Measurements from ENCODE around the gene RNLS. TPM values are rescaled to one million over a fixed set of nuclear protein-coding genes. Genes with fewer than 3 reads are reported as not detected.

RNLS gene
- polyA plus RNA-seq, 3 donors = 3.3 to 3.9 (median 3.7) TPM

GRCh38 chr10:88236121-88236743, 346.9 kb downstream of the RNLS start:
- DNase-seq = no peak
- H3K9me3 Mint-ChIP-seq = peaks cover 0 to 2% (median 0%) of the 10 kb centered on the region in 7 donors
- Histone ChIP-seq H3K79me2 (ENCODE audit: insufficient read depth, low read length) (no peaks in the 10 kb centered on the region), H3K4me2 (replicated peaks; ENCODE audit: extremely low read depth, low read length, poor library complexity, severe bottlenecking) (no peak overlapping the region), H3K9me3 (replicated peaks in 1 of 2; ENCODE audit: control insufficient read depth in 1 of 2, insufficient read depth in 1 of 2, low read length in 2 of 2) (no peaks in the 10 kb centered on the region), H3K27me3 (ENCODE audit: control insufficient read depth in 2 of 2, insufficient read depth in 2 of 2, low read length in 2 of 2) (no peaks in the 10 kb centered on the region), H3K36me3 (replicated peaks in 1 of 2; ENCODE audit: control insufficient read depth in 1 of 2, insufficient read depth in 2 of 2, low read length in 2 of 2) (no peaks in the 10 kb centered on the region), H3K4me1 (ENCODE audit: control insufficient read depth in 1 of 2, insufficient read depth in 2 of 2, low read length in 2 of 2) (no peaks in the 10 kb centered on the region), H3K4me3 (replicated peaks in 1 of 3; ENCODE audit: low read depth in 2 of 3, low read length in 3 of 3) (no peak overlapping the region), H3K9ac (ENCODE audit: insufficient read depth, low read length, poor library complexity, severe bottlenecking) (no peak overlapping the region), H2AFZ (ENCODE audit: insufficient read depth, low read depth, low read length, poor library complexity, severe bottlenecking) (no peak overlapping the region), H3K27ac (ENCODE audit: low read depth in 1 of 2, low read length in 2 of 2) (no peak overlapping the region), H4K20me1 (ENCODE audit: insufficient read depth, low read length) (no peaks in the 10 kb centered on the region)
- H3K4me1 Mint-ChIP-seq = peaks cover 7% of the 10 kb centered on the region
- no peaks in the 10 kb centered on the region for H3K36me3 Mint-ChIP-seq
- no CpG with 5 or more reads among the region's 2 CpGs for WGBS (ENCODE audit: insufficient coverage)
- H3K27ac Mint-ChIP-seq = no peak overlapping the region
- H3K4me3 Mint-ChIP-seq = no peak overlapping the region
- H3K27me3 Mint-ChIP-seq (ENCODE audit: low read depth in 3 of 3) = peaks cover 0 to 7% (median 3%) of the 10 kb centered on the region in 3 donors
- TF ChIP-seq, protein P1, sequence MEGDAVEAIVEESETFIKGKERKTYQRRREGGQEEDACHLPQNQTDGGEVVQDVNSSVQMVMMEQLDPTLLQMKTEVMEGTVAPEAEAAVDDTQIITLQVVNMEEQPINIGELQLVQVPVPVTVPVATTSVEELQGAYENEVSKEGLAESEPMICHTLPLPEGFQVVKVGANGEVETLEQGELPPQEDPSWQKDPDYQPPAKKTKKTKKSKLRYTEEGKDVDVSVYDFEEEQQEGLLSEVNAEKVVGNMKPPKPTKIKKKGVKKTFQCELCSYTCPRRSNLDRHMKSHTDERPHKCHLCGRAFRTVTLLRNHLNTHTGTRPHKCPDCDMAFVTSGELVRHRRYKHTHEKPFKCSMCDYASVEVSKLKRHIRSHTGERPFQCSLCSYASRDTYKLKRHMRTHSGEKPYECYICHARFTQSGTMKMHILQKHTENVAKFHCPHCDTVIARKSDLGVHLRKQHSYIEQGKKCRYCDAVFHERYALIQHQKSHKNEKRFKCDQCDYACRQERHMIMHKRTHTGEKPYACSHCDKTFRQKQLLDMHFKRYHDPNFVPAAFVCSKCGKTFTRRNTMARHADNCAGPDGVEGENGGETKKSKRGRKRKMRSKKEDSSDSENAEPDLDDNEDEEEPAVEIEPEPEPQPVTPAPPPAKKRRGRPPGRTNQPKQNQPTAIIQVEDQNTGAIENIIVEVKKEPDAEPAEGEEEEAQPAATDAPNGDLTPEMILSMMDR (IDR thresholded peaks at IDR 0.05) = no peak
- intact Hi-C loops (cut with micrococcal nuclease) = no loop called here

DNA sequence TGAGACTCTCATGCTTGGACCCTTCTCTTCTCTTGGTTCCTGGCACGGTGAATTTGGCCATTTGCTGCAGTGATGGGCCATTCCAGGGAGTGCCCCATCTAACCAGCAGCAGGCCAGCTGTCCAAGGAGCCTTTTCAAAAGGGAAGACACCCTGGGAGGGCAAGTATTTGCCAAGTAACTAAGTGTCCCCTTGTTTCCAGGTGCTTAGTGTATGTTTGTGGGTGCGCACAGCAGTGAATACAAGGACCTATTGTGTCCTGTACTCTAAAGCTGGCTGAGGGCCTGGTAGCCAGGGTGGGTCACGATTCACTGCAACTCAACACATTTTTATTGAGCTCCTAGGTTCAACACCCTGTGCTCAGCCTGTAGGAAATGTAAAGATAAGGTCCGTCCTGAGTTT, 348.8 kb downstream of the RNLS start:
- H3K27me3 ChIP-seq (ENCODE audit: control insufficient read depth in 2 of 2, insufficient read depth in 2 of 2, low read length in 2 of 2) = no peaks in the 10 kb centered on the region
- 87% methylated on average over 3 of the region's 4 CpGs for WGBS (ENCODE audit: insufficient coverage)
- Mint-ChIP-seq H3K4me3 (no peak overlapping the region), H3K4me1 (peaks cover 7% of the 10 kb centered on the region), H3K27me3 (ENCODE audit: low read depth in 3 of 3) (peaks cover 0 to 7% (median 2%) of the 10 kb centered on the region in 3 donors), H3K9me3 (peaks cover 0 to 4% (median 0%) of the 10 kb centered on the region in 7 donors), H3K36me3 (no peaks in the 10 kb centered on the region), H3K27ac (no peak overlapping the region)
- H3K4me1 ChIP-seq (ENCODE audit: control insufficient read depth in 1 of 2, insufficient read depth in 2 of 2, low read length in 2 of 2) = no peaks in the 10 kb centered on the region
- no peaks in the 10 kb centered on the region for H3K79me2 ChIP-seq (ENCODE audit: insufficient read depth, low read length)
- H3K9me3 ChIP-seq (replicated peaks in 1 of 2; ENCODE audit: control insufficient read depth in 1 of 2, insufficient read depth in 1 of 2, low read length in 2 of 2) = no peaks in the 10 kb centered on the region
- no peak overlapping the region for H3K4me2 ChIP-seq (replicated peaks; ENCODE audit: extremely low read depth, low read length, poor library complexity, severe bottlenecking)
- H2AFZ ChIP-seq (ENCODE audit: insufficient read depth, low read depth, low read length, poor library complexity, severe bottlenecking) = no peak overlapping the region
- TF ChIP-seq, protein P1 (IDR thresholded peaks at IDR 0.05) = no peak
- intact Hi-C loops (cut with micrococcal nuclease) = no loop called here
- H3K36me3 ChIP-seq (replicated peaks in 1 of 2; ENCODE audit: control insufficient read depth in 1 of 2, insufficient read depth in 2 of 2, low read length in 2 of 2) = no peaks in the 10 kb centered on the region
- no peak for DNase-seq
- no peak overlapping the region for H3K4me3 ChIP-seq (replicated peaks in 1 of 3; ENCODE audit: low read depth in 2 of 3, low read length in 3 of 3)
- H3K27ac ChIP-seq (ENCODE audit: low read depth in 1 of 2, low read length in 2 of 2) = no peak overlapping the region
- no peak overlapping the region for H3K9ac ChIP-seq (ENCODE audit: insufficient read depth, low read length, poor library complexity, severe bottlenecking)
- no peaks in the 10 kb centered on the region for H4K20me1 ChIP-seq (ENCODE audit: insufficient read depth, low read length)

Data from CD14-positive monocyte (primary cell).